Measurements from ENCODE around the gene PCSK7. TPM values are rescaled to one million over a fixed set of nuclear protein-coding genes. Genes with fewer than 3 reads are reported as not detected.
A peak's percentile ranks its signal among the peaks of the same experiment; 100 is the strongest.

The PCSK7 gene
- total RNA-seq, 2 donors from 2014 or later = 38.5 to 45.7 TPM

DNA sequence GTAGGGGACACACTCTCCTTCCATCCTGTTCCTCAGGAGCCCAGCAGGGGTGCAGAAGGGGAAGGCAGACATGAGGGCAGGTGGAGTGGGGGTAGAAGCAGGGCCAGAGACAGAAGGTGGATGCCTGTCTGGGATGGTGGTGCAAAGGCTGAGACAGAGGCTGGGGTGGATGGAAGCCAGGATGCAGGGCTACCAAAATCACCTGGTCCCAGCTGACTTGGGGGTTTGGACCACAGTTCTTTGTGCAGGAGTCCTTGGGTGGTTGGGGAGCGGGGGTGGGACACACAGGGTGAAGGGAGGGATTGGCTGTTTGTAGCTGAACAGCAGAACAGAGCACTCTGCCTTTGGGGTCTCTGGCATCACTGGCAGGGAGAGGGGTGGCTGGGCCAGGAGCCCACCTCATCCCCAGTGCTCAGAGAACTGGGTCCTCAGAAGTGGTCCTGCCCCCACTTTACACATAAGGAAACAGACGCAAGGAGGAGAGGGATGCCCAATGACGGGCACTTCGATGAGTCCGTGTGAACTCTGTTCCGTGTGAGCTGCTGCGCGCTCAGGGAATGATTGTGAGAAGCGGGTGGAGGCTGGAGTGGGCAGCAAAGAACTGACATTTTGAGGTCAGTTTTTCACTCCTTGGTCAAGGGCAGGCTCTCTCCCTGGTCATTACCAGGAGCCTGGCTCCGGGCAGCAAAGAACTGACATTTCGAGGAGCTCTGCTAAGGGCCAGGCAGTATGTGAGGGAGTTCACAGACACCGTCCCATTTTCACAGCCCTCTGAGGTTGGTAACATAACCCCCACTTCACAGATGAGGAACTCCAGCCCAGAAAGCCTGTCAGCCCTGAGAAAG lies 30.8 kb downstream of the PCSK7 start:
- Histone ChIP-seq H3K9me3 (no peaks in the 10 kb centered on the region), H3K27ac (peak overlapping the region; percentile 82 to 83), H3K4me3 (peak overlapping the region; percentile 34 to 36), H3K36me3 (peaks cover 3 to 11% of the 10 kb centered on the region in 2 donors), H3K27me3 (replicated peaks; ENCODE audit: insufficient read depth) (no peaks in the 10 kb centered on the region), H3K4me1 (replicated peaks) (peaks cover 10% of the 10 kb centered on the region)
- intact Hi-C loops (cut with DNase I) = no loop called here
- DNase-seq (ENCODE audit: low spot score) = no peak
- TF ChIP-seq POLR2AphosphoS5 (IDR thresholded peaks at IDR 0.05) = no peak
- TF ChIP-seq, protein P1, sequence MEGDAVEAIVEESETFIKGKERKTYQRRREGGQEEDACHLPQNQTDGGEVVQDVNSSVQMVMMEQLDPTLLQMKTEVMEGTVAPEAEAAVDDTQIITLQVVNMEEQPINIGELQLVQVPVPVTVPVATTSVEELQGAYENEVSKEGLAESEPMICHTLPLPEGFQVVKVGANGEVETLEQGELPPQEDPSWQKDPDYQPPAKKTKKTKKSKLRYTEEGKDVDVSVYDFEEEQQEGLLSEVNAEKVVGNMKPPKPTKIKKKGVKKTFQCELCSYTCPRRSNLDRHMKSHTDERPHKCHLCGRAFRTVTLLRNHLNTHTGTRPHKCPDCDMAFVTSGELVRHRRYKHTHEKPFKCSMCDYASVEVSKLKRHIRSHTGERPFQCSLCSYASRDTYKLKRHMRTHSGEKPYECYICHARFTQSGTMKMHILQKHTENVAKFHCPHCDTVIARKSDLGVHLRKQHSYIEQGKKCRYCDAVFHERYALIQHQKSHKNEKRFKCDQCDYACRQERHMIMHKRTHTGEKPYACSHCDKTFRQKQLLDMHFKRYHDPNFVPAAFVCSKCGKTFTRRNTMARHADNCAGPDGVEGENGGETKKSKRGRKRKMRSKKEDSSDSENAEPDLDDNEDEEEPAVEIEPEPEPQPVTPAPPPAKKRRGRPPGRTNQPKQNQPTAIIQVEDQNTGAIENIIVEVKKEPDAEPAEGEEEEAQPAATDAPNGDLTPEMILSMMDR (IDR thresholded peaks at IDR 0.05) = no peak
- 69% methylated on average over 12 of the region's 12 CpGs for WGBS

DNA sequence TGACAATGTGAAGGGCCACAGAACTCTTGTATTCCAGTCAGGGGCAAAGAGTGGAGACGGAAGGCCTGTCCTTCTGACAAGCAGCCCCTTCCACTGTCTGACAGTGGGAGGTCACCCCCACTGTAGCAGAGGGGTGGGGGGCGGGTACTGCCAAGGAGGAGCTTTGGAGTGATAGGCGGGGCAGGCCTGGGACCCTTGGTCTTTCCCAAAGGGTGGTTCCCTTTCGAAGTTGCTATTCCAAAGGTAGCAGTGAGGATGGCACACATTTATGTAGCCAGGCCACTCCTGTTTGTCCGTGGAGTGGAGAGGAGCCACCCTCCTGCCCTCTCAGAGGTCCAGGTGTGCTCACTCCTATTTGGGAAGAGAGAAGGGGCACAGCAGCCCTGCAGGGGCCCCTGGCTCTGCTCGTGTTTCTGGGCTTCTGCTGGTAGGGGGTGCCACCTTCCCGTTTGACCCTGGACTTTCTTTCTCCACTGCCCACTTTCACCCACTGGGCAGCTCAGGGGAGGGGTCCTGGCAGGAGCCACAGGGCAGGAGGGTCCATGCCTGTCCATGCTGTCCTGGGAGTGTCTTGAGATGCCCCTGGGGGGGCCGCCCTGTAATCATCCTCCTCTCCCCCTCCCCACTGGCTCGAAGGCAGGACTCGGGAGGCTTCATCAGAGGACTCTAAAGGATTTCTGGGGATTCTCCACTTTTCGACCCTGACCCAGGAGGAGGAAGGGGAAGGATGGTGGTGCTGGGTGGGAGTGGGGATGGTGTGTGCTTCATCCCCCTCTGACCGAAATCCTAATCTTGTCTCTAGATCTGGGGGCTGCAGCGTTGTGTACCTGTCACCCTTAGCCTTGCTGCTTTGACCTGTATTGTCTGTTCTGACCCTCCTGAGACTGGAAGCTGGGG lies 31.7 kb downstream of the PCSK7 start:
- H3K36me3 ChIP-seq = peaks cover 3 to 19% of the 10 kb centered on the region in 2 donors
- no peaks in the 10 kb centered on the region for H3K27me3 ChIP-seq (replicated peaks; ENCODE audit: insufficient read depth)
- H3K4me3 ChIP-seq = peak overlapping the region; percentile 34 to 36
- WGBS = 58% methylated on average over 13 of the region's 13 CpGs
- no peak for DNase-seq (ENCODE audit: low spot score)
- intact Hi-C loops (cut with DNase I) = loop anchor here (2.0 kb wide), 1 partner anchor 21 kb away; no protein-coding TSS in a partner anchor
- H3K27ac ChIP-seq = peak overlapping the region; percentile 82 to 83
- peaks cover 10% of the 10 kb centered on the region for H3K4me1 ChIP-seq (replicated peaks)
- no peaks in the 10 kb centered on the region for H3K9me3 ChIP-seq
- no peak for TF ChIP-seq POLR2A (IDR thresholded peaks at IDR 0.05)
- TF ChIP-seq POLR2AphosphoS5 (IDR thresholded peaks at IDR 0.05) = no peak
- TF ChIP-seq, protein P1 (IDR thresholded peaks at IDR 0.05) = no peak

DNA sequence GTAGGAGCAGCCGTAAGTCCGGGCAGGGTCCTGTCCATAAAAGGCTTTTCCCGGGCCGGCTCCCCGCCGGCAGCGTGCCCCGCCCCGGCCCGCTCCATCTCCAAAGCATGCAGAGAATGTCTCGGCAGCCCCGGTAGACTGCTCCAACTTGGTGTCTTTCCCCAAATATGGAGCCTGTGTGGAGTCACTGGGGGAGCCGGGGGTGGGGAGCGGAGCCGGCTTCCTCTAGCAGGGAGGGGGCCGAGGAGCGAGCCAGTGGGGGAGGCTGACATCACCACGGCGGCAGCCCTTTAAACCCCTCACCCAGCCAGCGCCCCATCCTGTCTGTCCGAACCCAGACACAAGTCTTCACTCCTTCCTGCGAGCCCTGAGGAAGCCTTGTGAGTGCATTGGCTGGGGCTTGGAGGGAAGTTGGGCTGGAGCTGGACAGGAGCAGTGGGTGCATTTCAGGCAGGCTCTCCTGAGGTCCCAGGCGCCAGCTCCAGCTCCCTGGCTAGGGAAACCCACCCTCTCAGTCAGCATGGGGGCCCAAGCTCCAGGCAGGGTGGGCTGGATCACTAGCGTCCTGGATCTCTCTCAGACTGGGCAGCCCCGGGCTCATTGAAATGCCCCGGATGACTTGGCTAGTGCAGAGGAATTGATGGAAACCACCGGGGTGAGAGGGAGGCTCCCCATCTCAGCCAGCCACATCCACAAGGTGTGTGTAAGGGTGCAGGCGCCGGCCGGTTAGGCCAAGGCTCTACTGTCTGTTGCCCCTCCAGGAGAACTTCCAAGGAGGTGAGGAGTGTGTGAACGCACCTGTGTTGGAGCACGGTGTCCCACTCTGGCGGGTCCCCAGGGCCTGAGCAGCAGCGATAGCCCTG lies 32.6 kb downstream of the PCSK7 start, which contains the start of gene TAGLN:
Gene TAGLN, plus strand, starts transcription at position 318 of the 863 bp plus-strand sequence. CDS start 3,644 bp downstream, outside the sequence.
- Histone ChIP-seq H3K4me1 (replicated peaks) (peaks cover 10% of the 10 kb centered on the region), H3K4me3 (peak within 1 kb of the TSS; percentile 34 to 36), H3K27ac (peak within 1 kb of the TSS; percentile 82 to 83), H3K36me3 (peaks cover 3 to 19% of the 10 kb centered on the region in 2 donors), H3K9me3 (no peaks in the 10 kb centered on the region), H3K27me3 (replicated peaks; ENCODE audit: insufficient read depth) (no peaks in the 10 kb centered on the region)
- TF ChIP-seq POLR2AphosphoS5 (IDR thresholded peaks at IDR 0.05) (peak; percentile 48), POLR2A (IDR thresholded peaks at IDR 0.05) (no peak)
- TF ChIP-seq, protein P1 (IDR thresholded peaks at IDR 0.05) = no peak
- DNase-seq (ENCODE audit: low spot score) = peak; percentile 49
- intact Hi-C loops (cut with DNase I) = loop anchor here (2.0 kb wide), 1 partner anchor 22 kb away; no protein-coding TSS in a partner anchor
- WGBS = 22% methylated on average over 31 of the region's 34 CpGs

- Histone ChIP-seq H3K36me3 (peaks cover 3 to 18% of the 10 kb centered on the region in 2 donors), H3K4me1 (replicated peaks) (peaks cover 10% of the 10 kb centered on the region), H3K27me3 (replicated peaks; ENCODE audit: insufficient read depth) (no peaks in the 10 kb centered on the region), H3K27ac (peak overlapping the region; percentile 82 to 83), H3K9me3 (no peaks in the 10 kb centered on the region), H3K4me3 (peak overlapping the region; percentile 9 to 36)
- 66% methylated on average over 4 of the region's 4 CpGs for WGBS
- no peak for TF ChIP-seq POLR2AphosphoS5 (IDR thresholded peaks at IDR 0.05)
- TF ChIP-seq, protein P1 (IDR thresholded peaks at IDR 0.05) = no peak
- TF ChIP-seq POLR2A (IDR thresholded peaks at IDR 0.05) = no peak
- no peak for DNase-seq (ENCODE audit: low spot score)
- intact Hi-C loops (cut with DNase I) = loop anchor here (2.0 kb wide), 1 partner anchor 22 kb away; no protein-coding TSS in a partner anchor
Measured at GRCh38 chr11:117198613-117199012, 33.3 kb downstream of the PCSK7 start.

Measured in prostate gland (tissue), 2 donors.